ENCODE measurements around the gene ZFHX3. TPM values are rescaled to one million over a fixed set of nuclear protein-coding genes. Genes with fewer than 3 reads are reported as not detected.
A peak's percentile ranks its signal among the peaks of the same experiment; 100 is the strongest.

ZFHX3 gene
- total and polyA plus RNA-seq, 8 donors: 2.5 to 17.6 (median 9.9) TPM

DNA sequence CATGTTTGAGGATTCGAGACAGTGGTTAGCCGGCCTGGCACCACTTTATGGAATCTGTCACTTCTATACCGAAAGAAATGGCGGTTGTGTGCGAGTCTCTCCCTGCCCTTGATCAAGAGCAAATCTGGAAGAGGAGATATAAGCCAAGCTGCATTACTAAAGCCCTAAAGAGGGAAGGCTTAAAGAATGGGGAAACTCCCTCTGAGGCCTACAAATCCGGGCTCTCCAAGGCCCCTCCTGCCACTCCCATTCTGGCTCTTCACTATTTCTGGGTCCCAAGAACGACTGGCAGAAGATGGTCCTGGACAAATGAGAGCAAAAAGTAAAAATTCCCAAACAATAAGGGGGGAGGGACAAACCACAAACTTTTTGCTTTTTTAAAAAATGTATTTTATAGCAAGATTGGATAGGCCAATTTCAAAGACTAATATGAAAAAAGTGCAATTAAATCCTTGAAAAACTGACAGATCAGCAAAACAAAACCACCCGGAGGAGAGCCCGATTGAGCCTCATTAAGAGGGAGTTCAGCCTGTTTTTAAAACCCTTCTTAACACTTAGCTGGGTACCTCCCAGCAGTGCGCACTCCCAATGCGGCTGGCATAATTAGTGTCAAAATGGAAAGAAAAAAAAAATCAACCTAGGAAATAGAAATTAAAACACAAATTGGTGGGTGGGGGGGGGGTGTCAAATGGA, 193.5 kb downstream of the ZFHX3 start:
- no peak for DNase-seq
- no peaks in the 10 kb centered on the region for H3K27me3 ChIP-seq
- no peaks in the 10 kb centered on the region for H3K36me3 ChIP-seq
- ATAC-seq: no peak
- 90 to 91% methylated on average over 11 of the region's 11 CpGs for WGBS, 2 donors
- FAIRE-seq: no peak
- TF ChIP-seq, protein P1, sequence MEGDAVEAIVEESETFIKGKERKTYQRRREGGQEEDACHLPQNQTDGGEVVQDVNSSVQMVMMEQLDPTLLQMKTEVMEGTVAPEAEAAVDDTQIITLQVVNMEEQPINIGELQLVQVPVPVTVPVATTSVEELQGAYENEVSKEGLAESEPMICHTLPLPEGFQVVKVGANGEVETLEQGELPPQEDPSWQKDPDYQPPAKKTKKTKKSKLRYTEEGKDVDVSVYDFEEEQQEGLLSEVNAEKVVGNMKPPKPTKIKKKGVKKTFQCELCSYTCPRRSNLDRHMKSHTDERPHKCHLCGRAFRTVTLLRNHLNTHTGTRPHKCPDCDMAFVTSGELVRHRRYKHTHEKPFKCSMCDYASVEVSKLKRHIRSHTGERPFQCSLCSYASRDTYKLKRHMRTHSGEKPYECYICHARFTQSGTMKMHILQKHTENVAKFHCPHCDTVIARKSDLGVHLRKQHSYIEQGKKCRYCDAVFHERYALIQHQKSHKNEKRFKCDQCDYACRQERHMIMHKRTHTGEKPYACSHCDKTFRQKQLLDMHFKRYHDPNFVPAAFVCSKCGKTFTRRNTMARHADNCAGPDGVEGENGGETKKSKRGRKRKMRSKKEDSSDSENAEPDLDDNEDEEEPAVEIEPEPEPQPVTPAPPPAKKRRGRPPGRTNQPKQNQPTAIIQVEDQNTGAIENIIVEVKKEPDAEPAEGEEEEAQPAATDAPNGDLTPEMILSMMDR (IDR thresholded peaks at IDR 0.05): no peak
- peaks cover under 1 to 6% (median under 1%) of the 10 kb centered on the region in 3 donors for H3K4me1 ChIP-seq
- intact Hi-C loops (cut with DNase I): no loop called here
- H3K27ac ChIP-seq: no peak overlapping the region
- no peak overlapping the region for H3K4me3 ChIP-seq
- no peaks in the 10 kb centered on the region for H3K9me3 ChIP-seq

DNA sequence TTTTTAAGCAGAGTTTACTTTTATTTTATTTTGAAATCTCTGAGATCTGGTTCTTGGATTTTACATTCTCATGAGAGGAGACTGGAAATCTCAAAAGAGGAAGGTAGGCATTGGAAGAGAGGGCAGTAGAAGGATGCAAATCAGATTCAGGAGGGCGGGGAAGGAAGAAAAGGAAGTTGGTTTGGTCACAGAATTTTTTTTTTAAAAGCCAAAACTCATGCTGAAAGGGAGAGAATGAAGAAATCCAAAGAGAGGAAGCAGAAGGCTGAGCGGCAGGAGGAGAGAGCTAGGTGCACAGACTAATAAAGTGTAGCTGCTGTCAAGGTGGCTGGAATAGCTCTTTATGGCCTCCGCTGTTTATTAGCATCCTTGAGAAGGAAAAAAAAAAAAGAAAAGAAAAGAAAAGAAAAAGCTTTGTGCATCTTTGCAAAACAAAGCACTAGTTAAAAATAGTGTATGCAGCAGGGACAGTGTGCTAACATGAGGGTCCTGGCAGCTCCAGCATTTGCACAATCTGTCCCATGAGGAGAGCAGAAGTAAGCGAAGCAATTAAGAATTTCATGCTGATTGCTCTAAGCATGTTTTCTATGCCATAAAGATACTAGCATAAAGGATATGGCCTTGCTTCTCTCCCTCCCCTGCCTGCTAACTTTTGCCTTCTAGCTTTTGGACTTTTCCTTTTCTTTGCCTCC, 194.2 kb downstream of the ZFHX3 start:
- ATAC-seq: peak in 1 of 4 donors; percentile 8
- TF ChIP-seq, protein P1 (IDR thresholded peaks at IDR 0.05): no peak
- intact Hi-C loops (cut with DNase I): no loop called here
- no peak for FAIRE-seq
- no peaks in the 10 kb centered on the region for H3K27me3 ChIP-seq
- no peaks in the 10 kb centered on the region for H3K9me3 ChIP-seq
- H3K27ac ChIP-seq: no peak overlapping the region
- no peaks in the 10 kb centered on the region for H3K36me3 ChIP-seq
- H3K4me3 ChIP-seq: no peak overlapping the region
- peaks cover 5 to 7% (median 7%) of the 10 kb centered on the region in 3 donors for H3K4me1 ChIP-seq
- DNase-seq: no peak
- WGBS, 2 donors: 90 to 96% methylated on average over 4 of the region's 4 CpGs

DNA sequence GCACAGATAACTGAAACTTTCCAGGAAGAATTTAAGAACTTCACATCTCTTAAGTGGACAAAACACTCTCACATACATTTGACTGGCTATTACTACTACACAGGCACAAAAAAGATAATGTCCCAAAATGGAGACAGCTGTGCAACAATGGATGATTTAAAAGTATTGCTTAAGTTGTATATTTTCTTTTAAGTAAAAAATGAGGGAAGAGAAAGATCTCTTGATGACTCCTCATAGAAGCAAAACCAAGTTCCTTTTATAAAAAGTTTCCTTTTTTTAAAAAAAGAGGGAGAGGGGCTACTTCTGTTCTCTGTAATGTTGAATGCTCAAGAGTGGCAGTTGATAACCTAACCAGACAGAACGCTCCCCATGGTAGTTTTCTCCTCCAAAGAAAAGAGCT, 195.5 kb downstream of the ZFHX3 start:
- no peak overlapping the region for H3K4me3 ChIP-seq
- FAIRE-seq (no peak), ATAC-seq (no peak), DNase-seq (no peak)
- TF ChIP-seq, protein P1 (IDR thresholded peaks at IDR 0.05): no peak
- H3K4me1 ChIP-seq: peaks cover 0 to 10% (median 7%) of the 10 kb centered on the region in 3 donors
- WGBS, 2 donors: 98 to 100% methylated on average over 1 of the region's 1 CpG
- H3K27ac ChIP-seq: no peak overlapping the region
- H3K27me3 ChIP-seq: no peaks in the 10 kb centered on the region
- intact Hi-C loops (cut with DNase I): no loop called here
- H3K9me3 ChIP-seq: no peaks in the 10 kb centered on the region
- no peaks in the 10 kb centered on the region for H3K36me3 ChIP-seq

DNA sequence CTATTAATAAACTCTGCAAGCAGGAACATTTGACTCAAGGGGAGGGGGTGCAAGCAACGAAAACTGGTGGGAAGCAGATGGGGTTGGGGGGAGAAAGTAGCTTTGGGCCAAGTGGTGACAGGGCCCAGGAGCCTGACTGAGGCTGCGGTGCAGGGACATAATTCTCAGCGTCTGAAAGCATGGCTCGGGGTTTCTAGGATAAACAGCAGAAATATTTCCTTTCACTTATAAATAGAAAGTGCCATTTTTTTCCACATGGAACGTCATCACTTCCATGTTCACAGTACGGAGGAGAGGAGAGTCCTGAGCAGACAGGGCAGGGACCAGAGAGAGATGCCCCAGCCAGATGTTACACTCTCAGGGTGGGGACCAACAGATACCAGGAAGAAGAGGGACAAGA, 197.1 kb downstream of the ZFHX3 start:
- H3K27me3 ChIP-seq: no peaks in the 10 kb centered on the region
- TF ChIP-seq, protein P1 (IDR thresholded peaks at IDR 0.05): no peak
- intact Hi-C loops (cut with DNase I): no loop called here
- H3K36me3 ChIP-seq: no peaks in the 10 kb centered on the region
- H3K27ac ChIP-seq: no peak overlapping the region
- H3K4me3 ChIP-seq: no peak overlapping the region
- WGBS, 2 donors: 84 to 88% methylated on average over 6 of the region's 6 CpGs
- H3K9me3 ChIP-seq: no peaks in the 10 kb centered on the region
- DNase-seq: no peak
- no peak for ATAC-seq
- H3K4me1 ChIP-seq: peaks cover 0 to 10% (median 7%) of the 10 kb centered on the region in 3 donors
- FAIRE-seq: no peak

DNA sequence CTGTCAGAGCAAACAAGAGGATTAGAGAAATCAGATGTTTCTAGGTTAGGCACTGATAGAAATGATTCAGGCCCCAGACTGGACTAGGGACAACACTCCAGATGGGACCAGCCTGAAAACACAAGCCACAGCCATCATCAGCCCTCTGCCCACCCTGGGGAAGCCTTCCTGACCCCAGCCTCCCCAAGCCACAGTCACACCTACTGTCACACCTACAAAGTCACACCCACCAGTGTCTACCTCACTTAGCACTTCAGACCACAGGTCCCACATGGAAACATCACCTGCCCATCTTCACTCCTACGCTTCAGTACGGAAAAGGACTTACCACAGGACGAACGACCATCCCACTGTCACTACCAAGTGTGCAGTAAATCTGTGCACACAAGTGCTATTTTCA, 197.9 kb downstream of the ZFHX3 start:
- no peak for ATAC-seq
- WGBS, 2 donors: 95% methylated on average over 4 of the region's 4 CpGs
- TF ChIP-seq, protein P1 (IDR thresholded peaks at IDR 0.05): no peak
- no peak for FAIRE-seq
- intact Hi-C loops (cut with DNase I): no loop called here
- no peak overlapping the region for H3K4me3 ChIP-seq
- no peaks in the 10 kb centered on the region for H3K9me3 ChIP-seq
- no peaks in the 10 kb centered on the region for H3K27me3 ChIP-seq
- H3K36me3 ChIP-seq: no peaks in the 10 kb centered on the region
- H3K4me1 ChIP-seq: peaks cover 0 to 10% (median 7%) of the 10 kb centered on the region in 3 donors
- no peak for DNase-seq
- H3K27ac ChIP-seq: no peak overlapping the region
